ENCODE data around the gene KLF16.
"Not testable (repeated sequence)": the region's sequence is repeated elsewhere in the genome, so short reads cannot be mapped to it uniquely, and the experiment has no call there.

The KLF16 gene

GRCh38 chr19:1880611-1881392 is 17.4 kb upstream of the KLF16 start:
- Mint-ChIP-seq H3K9me3 (no peaks in the 10 kb centered on the region), H3K27me3 (no peaks in the 10 kb centered on the region), H3K27ac (no peak overlapping the region), H3K4me3 (no peak overlapping the region), H3K36me3 (peaks cover 3% of the 10 kb centered on the region), H3K4me1 (peaks cover 32% of the 10 kb centered on the region)
- DNase-seq (ENCODE audit: low spot score in 2 of 2) (no peak), ATAC-seq (ENCODE audit: low read depth) (no peak)

GRCh38 chr19:1879982-1880381 is 16.6 kb upstream of the KLF16 start:
- ATAC-seq (ENCODE audit: low read depth); H3K27ac Mint-ChIP-seq; DNase-seq (ENCODE audit: low spot score in 2 of 2); H3K9me3 Mint-ChIP-seq; H3K4me3 Mint-ChIP-seq; H3K36me3 Mint-ChIP-seq; H3K27me3 Mint-ChIP-seq: not testable (repeated sequence)
- peaks cover 32% of the 10 kb centered on the region for H3K4me1 Mint-ChIP-seq

- not testable (repeated sequence) for DNase-seq (ENCODE audit: low spot score in 2 of 2); H3K27me3 Mint-ChIP-seq; ATAC-seq (ENCODE audit: low read depth); H3K36me3 Mint-ChIP-seq; H3K27ac Mint-ChIP-seq; H3K9me3 Mint-ChIP-seq
- Mint-ChIP-seq H3K4me3 (peak overlapping the region; percentile 17), H3K4me1 (peaks cover 27% of the 10 kb centered on the region)
These were observed 15.2 kb upstream of the KLF16 start for GRCh38 chr19:1878583-1878982.

GRCh38 chr19:1877280-1877660 is 13.9 kb upstream of the KLF16 start:
- not testable (repeated sequence) for H3K27me3 Mint-ChIP-seq; H3K9me3 Mint-ChIP-seq; H3K4me3 Mint-ChIP-seq; DNase-seq (ENCODE audit: low spot score in 2 of 2); ATAC-seq (ENCODE audit: low read depth); H3K36me3 Mint-ChIP-seq; H3K27ac Mint-ChIP-seq
- peaks cover 16% of the 10 kb centered on the region for H3K4me1 Mint-ChIP-seq

GRCh38 chr19:1876496-1877279 is 13.3 kb upstream of the KLF16 start:
- H3K27me3 Mint-ChIP-seq: not testable (repeated sequence)
- ATAC-seq (ENCODE audit: low read depth): peak; percentile 2

GRCh38 chr19:1875646-1876495 is 12.5 kb upstream of the KLF16 start:
- Mint-ChIP-seq H3K27ac (peak overlapping the region; percentile 95), H3K4me1 (peaks cover 13% of the 10 kb centered on the region), H3K4me3 (peak overlapping the region; percentile 99), H3K9me3 (no peaks in the 10 kb centered on the region), H3K27me3 (no peaks in the 10 kb centered on the region), H3K36me3 (peaks cover 3% of the 10 kb centered on the region)
- DNase-seq (ENCODE audit: low spot score in 2 of 2): peak; percentile 76 to 77
- peak; percentile 98 for ATAC-seq (ENCODE audit: low read depth)

More at GRCh38 chr19:1876496-1877279, 13.3 kb upstream of the KLF16 start:
- H3K27ac Mint-ChIP-seq: peak overlapping the region; percentile 95
- peak overlapping the region; percentile 99 for H3K4me3 Mint-ChIP-seq
- not testable (repeated sequence) for H3K9me3 Mint-ChIP-seq; H3K36me3 Mint-ChIP-seq; DNase-seq (ENCODE audit: low spot score in 2 of 2)
- peaks cover 13% of the 10 kb centered on the region for H3K4me1 Mint-ChIP-seq

GRCh38 chr19:1875265-1875645 is 11.9 kb upstream of the KLF16 start:
- not testable (repeated sequence) for H3K27me3 Mint-ChIP-seq; ATAC-seq (ENCODE audit: low read depth); H3K9me3 Mint-ChIP-seq; DNase-seq (ENCODE audit: low spot score in 2 of 2); H3K36me3 Mint-ChIP-seq
- Mint-ChIP-seq H3K4me3 (peak overlapping the region; percentile 99), H3K4me1 (peaks cover 15% of the 10 kb centered on the region), H3K27ac (peak overlapping the region; percentile 95)

- H3K36me3 Mint-ChIP-seq: peaks cover 3% of the 10 kb centered on the region
- H3K4me1 Mint-ChIP-seq: peaks cover 15% of the 10 kb centered on the region
- H3K27ac Mint-ChIP-seq: peak overlapping the region; percentile 95
- H3K9me3 Mint-ChIP-seq: no peaks in the 10 kb centered on the region
- peak overlapping the region; percentile 99 for H3K4me3 Mint-ChIP-seq
- no peaks in the 10 kb centered on the region for H3K27me3 Mint-ChIP-seq
- DNase-seq (ENCODE audit: low spot score in 2 of 2) (no peak), ATAC-seq (ENCODE audit: low read depth) (no peak)
These were observed 11.3 kb upstream of the KLF16 start for GRCh38 chr19:1874554-1875185.

- peaks cover 3% of the 10 kb centered on the region for H3K36me3 Mint-ChIP-seq
- H3K27ac Mint-ChIP-seq: peak overlapping the region; percentile 75
- DNase-seq (ENCODE audit: low spot score in 2 of 2) (no peak), ATAC-seq (ENCODE audit: low read depth) (no peak)
- H3K9me3 Mint-ChIP-seq: no peaks in the 10 kb centered on the region
- peak overlapping the region; percentile 99 for H3K4me3 Mint-ChIP-seq
- no peaks in the 10 kb centered on the region for H3K27me3 Mint-ChIP-seq
- H3K4me1 Mint-ChIP-seq: peaks cover 15% of the 10 kb centered on the region
These were observed 10.4 kb upstream of the KLF16 start for GRCh38 chr19:1873524-1874473.

GRCh38 chr19:1872807-1873523 is 9.6 kb upstream of the KLF16 start:
- DNase-seq (ENCODE audit: low spot score in 2 of 2): no peak
- Mint-ChIP-seq H3K9me3 (no peaks in the 10 kb centered on the region), H3K4me3 (no peak overlapping the region), H3K4me1 (peaks cover 12% of the 10 kb centered on the region), H3K27ac (no peak overlapping the region), H3K27me3 (no peaks in the 10 kb centered on the region), H3K36me3 (no peaks in the 10 kb centered on the region)
- no peak for ATAC-seq (ENCODE audit: low read depth)

- H3K27me3 Mint-ChIP-seq: no peaks in the 10 kb centered on the region
- no peak for ATAC-seq (ENCODE audit: low read depth)
- H3K9me3 Mint-ChIP-seq: no peaks in the 10 kb centered on the region
- H3K27ac Mint-ChIP-seq: no peak overlapping the region
- peaks cover 15% of the 10 kb centered on the region for H3K4me1 Mint-ChIP-seq
- no peak overlapping the region for H3K4me3 Mint-ChIP-seq
- no peak for DNase-seq (ENCODE audit: low spot score in 2 of 2)
- no peaks in the 10 kb centered on the region for H3K36me3 Mint-ChIP-seq
These were observed 8.3 kb upstream of the KLF16 start for GRCh38 chr19:1871630-1872029.

GRCh38 chr19:1871140-1871597 is 7.8 kb upstream of the KLF16 start:
- ATAC-seq (ENCODE audit: low read depth): no peak
- Mint-ChIP-seq H3K4me3 (no peak overlapping the region), H3K9me3 (no peaks in the 10 kb centered on the region), H3K36me3 (no peaks in the 10 kb centered on the region), H3K27ac (no peak overlapping the region), H3K27me3 (no peaks in the 10 kb centered on the region), H3K4me1 (peaks cover 12% of the 10 kb centered on the region)
- no peak for DNase-seq (ENCODE audit: low spot score in 2 of 2)
